SK-N-SH treated with all-trans-retinoic acid at 6 μM for 48 hours (cell line): ENCODE measurements around the gene PURA.

Experiments
- ATAC-seq: fragments of 200-7000 bp; cut with Tn5 transposase; 3 replicates; pipeline ENCODE4 v1.9.1; 2020; ENCODE audit warnings: mild to moderate bottlenecking, moderate library complexity
- ARNTL ChIP-seq: fragments of 450-650 bp; formaldehyde crosslinking; IDR thresholded peaks from 2 replicates; pipeline ENCODE4 v1.5.0; 2020; ENCODE audit warnings: low read depth, mild to moderate bottlenecking, moderate library complexity, borderline replicate concordance
- BACH2 ChIP-seq: fragments of 250-450 bp; sonication (Bioruptor Pico); IDR thresholded peaks from 2 replicates; pipeline ENCODE4 v1.9.0; 2021; ENCODE audit warnings: mild to moderate bottlenecking, borderline replicate concordance
- CREB5 ChIP-seq: fragments of 250-450 bp; sonication (Bioruptor Pico); IDR thresholded peaks from 2 replicates; pipeline ENCODE4 v1.5.1; 2020; ENCODE audit warnings: low read depth, mild to moderate bottlenecking, moderate library complexity
- ESRRG ChIP-seq: fragments of 250-450 bp; sonication (Bioruptor Pico); IDR thresholded peaks from 2 replicates; pipeline ENCODE4 v1.6.1; 2021; ENCODE audit warnings: mild to moderate bottlenecking
- GLIS3 ChIP-seq: fragments of 250-450 bp; sonication (Bioruptor Pico); IDR thresholded peaks from 2 replicates; pipeline ENCODE4 v1.5.0; 2020; ENCODE audit warnings: mild to moderate bottlenecking, moderate library complexity
- ISL1 ChIP-seq: fragments of 250-450 bp; sonication (Bioruptor Pico); IDR thresholded peaks from 2 replicates; pipeline ENCODE4 v2.1.2; 2022; ENCODE audit warnings: mild to moderate bottlenecking, moderate library complexity
- OSR1 ChIP-seq: fragments of 250-450 bp; sonication (Bioruptor Pico); IDR thresholded peaks from 2 replicates; pipeline ENCODE4 v1.8.0; 2022; ENCODE audit warnings: moderate library complexity, mild to moderate bottlenecking, inconsistent platforms
- POU6F1 ChIP-seq: fragments of 250-450 bp; sonication (Bioruptor Pico); IDR thresholded peaks from 2 replicates; pipeline ENCODE4 v1.8.0; 2021; ENCODE audit warnings: low read depth, mild to moderate bottlenecking, moderate library complexity, borderline replicate concordance
- PPARA ChIP-seq: fragments of 250-450 bp; sonication (Bioruptor Pico); IDR thresholded peaks from 2 replicates; pipeline ENCODE4 v1.5.0; 2020; ENCODE audit warnings: mild to moderate bottlenecking, borderline replicate concordance
- RARB ChIP-seq: fragments of 250-450 bp; sonication (Bioruptor Pico); IDR thresholded peaks from 2 replicates; pipeline ENCODE4 v1.8.0; 2021; ENCODE audit warnings: mild to moderate bottlenecking, moderate library complexity
- TCF4 ChIP-seq: fragments of 250-450 bp; sonication (Bioruptor Pico); IDR thresholded peaks from 2 replicates; pipeline ENCODE4 v1.8.0; 2021; ENCODE audit warnings: mild to moderate bottlenecking, moderate library complexity, borderline replicate concordance
- TSHZ2 ChIP-seq: fragments of 250-450 bp; sonication (Bioruptor Pico); IDR thresholded peaks from 2 replicates; pipeline ENCODE4 v1.5.0; 2020; ENCODE audit warnings: mild to moderate bottlenecking, moderate library complexity
- ZC3H10 ChIP-seq: fragments of 250-450 bp; sonication (Bioruptor Pico); IDR thresholded peaks from 2 replicates; pipeline ENCODE4 v1.5.1; 2021; ENCODE audit warnings: mild to moderate bottlenecking, moderate library complexity
- ZFP3 ChIP-seq: fragments of 250-450 bp; sonication (Bioruptor Pico); IDR thresholded peaks from 2 replicates; pipeline ENCODE4 v1.5.0; 2020; ENCODE audit warnings: mild to moderate bottlenecking, moderate library complexity
- ZFP30 ChIP-seq: fragments of 450-650 bp; formaldehyde crosslinking; IDR thresholded peaks from 2 replicates; pipeline ENCODE4 v1.5.0; 2022; ENCODE audit warnings: mild to moderate bottlenecking, moderate library complexity
- ZNF565 ChIP-seq: fragments of 450-650 bp; formaldehyde crosslinking; conservative IDR thresholded peaks from 2 replicates; pipeline ENCODE4 v1.5.0; 2020; ENCODE audit warnings: low read depth, mild to moderate bottlenecking, moderate library complexity
- ZNF70 ChIP-seq: fragments of 450-650 bp; formaldehyde crosslinking; IDR thresholded peaks from 2 replicates; pipeline ENCODE4 v1.5.0; 2020; ENCODE audit warnings: mild to moderate bottlenecking, moderate library complexity
- ZNF8 ChIP-seq: fragments of 450-650 bp; formaldehyde crosslinking; IDR thresholded peaks from 2 replicates; pipeline ENCODE4 v1.5.0; 2020; ENCODE audit warnings: mild to moderate bottlenecking, moderate library complexity

Gene PURA

GRCh38 chr5:140104100-140104499, 9.8 kb upstream of the PURA start:
- no peak for ATAC-seq

GRCh38 chr5:140106101-140106500, 7.8 kb upstream of the PURA start:
- TF ChIP-seq ZFP3 (CRISPR knock-in tag) (no peak), ZC3H10 (CRISPR knock-in tag) (no peak), ESRRG (CRISPR knock-in tag) (no peak), OSR1 (CRISPR knock-in tag) (no peak), PPARA (CRISPR knock-in tag) (no peak), TSHZ2 (CRISPR knock-in tag) (no peak), ZNF565 (CRISPR knock-in tag) (no peak), ZNF8 (no peak), ARNTL (CRISPR knock-in tag) (no peak)
- TF ChIP-seq, all 23 proteins: peak for 0
- no peak for ATAC-seq

More at GRCh38 chr5:140104100-140104499, 9.8 kb upstream of the PURA start:
- no peak for TF ChIP-seq ISL1 (CRISPR knock-in tag)
- no peak for TF ChIP-seq ZNF8
- no peak for TF ChIP-seq GLIS3
- no peak for TF ChIP-seq TCF4
- TF ChIP-seq PPARA (CRISPR knock-in tag): no peak
- no peak for TF ChIP-seq ZNF70
- no peak for TF ChIP-seq BACH2 (CRISPR knock-in tag)
- no peak for TF ChIP-seq POU6F1 (CRISPR knock-in tag)

GRCh38 chr5:140106805-140107311, 7.1 kb upstream of the PURA start:
- no peak for TF ChIP-seq GLIS3
- TF ChIP-seq ZC3H10 (CRISPR knock-in tag): no peak
- TF ChIP-seq ZFP3 (CRISPR knock-in tag): no peak
- no peak for ATAC-seq

GRCh38 chr5:140107312-140108092, 6.4 kb upstream of the PURA start:
- TF ChIP-seq ZFP3 (CRISPR knock-in tag) (peak; percentile 51; the same call in 1 of the 2 replicates), TSHZ2 (CRISPR knock-in tag) (0 out of 2 replicates have a peak, but pooled peaks have one; percentile 45), ZNF565 (CRISPR knock-in tag) (no peak)
- TF ChIP-seq, all 23 proteins: peak for 2
- ATAC-seq: peak; percentile 93

- peak; percentile 24 for ATAC-seq
- no peak for TF ChIP-seq ZFP30 (CRISPR knock-in tag)
- TF ChIP-seq RARB (CRISPR knock-in tag): no peak
- no peak for TF ChIP-seq ESRRG (CRISPR knock-in tag)
- TF ChIP-seq ZNF70: no peak
- TF ChIP-seq ZNF565 (CRISPR knock-in tag): no peak
- TF ChIP-seq CREB5 (CRISPR knock-in tag): no peak
These were observed 5.6 kb upstream of the PURA start for GRCh38 chr5:140108093-140109017.
